ENCODE measurements around the gene HEY2.
A peak's percentile ranks its signal among the peaks of the same experiment; 100 is the strongest.

HEY2 gene

DNA sequence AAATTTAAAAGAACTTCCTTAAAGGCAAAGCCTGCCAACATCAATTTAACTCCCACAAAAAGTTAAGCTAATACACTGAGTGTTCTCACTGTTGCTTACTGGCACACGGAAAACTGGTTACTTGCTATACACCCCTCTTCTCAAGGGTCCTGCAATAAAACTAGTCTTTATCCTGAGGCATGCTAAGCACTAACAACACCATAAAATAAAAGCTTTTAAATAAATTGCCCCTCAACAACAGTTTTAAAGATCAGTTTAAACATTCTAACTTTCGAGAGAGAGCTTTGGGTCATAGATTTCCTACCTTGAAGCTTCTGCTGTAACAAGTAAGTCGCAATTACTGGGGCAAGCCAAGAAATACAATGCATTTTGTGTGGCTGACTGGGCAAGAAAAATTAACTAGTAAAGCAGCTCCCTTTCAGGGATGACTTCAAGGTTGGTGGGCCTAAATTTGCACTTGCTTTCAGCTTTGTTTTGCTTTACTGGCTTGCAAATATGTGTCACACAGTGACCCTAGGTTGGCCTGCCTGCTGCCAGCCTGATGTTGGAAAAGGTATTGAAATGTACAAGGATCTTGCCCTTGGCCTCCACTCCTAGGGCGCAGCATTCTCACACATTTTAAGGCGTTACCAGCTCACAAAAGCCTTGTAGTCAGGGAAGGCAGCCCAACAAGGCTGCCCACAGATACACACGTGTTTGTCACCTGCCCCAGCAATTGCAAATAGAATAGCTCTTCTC lies 4.0 kb upstream of the HEY2 start:
- no peak for DNase-seq

DNA sequence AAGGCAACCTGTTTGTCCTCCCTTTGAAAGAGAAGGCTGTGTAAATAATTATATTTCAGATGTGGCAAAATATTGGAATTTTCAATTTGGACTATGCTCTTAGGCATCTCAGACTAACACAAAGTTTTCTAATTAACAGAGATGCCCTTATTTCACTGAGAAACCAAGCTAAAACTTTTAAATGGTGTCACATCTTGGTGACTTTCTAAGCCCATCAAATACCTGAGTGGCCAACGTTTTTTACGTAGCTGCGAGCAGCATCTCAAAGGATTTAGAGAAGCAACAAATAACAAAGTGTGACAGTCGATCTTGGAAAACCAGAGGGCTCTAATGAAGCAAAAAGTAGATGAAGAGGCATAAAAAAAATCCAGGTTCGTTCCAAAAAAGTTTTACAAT lies 3.4 kb upstream of the HEY2 start:
- no peak for DNase-seq

- DNase-seq = no peak
Observed at GRCh38 chr6:125746731-125747588, 2.5 kb upstream of the HEY2 start.

DNA sequence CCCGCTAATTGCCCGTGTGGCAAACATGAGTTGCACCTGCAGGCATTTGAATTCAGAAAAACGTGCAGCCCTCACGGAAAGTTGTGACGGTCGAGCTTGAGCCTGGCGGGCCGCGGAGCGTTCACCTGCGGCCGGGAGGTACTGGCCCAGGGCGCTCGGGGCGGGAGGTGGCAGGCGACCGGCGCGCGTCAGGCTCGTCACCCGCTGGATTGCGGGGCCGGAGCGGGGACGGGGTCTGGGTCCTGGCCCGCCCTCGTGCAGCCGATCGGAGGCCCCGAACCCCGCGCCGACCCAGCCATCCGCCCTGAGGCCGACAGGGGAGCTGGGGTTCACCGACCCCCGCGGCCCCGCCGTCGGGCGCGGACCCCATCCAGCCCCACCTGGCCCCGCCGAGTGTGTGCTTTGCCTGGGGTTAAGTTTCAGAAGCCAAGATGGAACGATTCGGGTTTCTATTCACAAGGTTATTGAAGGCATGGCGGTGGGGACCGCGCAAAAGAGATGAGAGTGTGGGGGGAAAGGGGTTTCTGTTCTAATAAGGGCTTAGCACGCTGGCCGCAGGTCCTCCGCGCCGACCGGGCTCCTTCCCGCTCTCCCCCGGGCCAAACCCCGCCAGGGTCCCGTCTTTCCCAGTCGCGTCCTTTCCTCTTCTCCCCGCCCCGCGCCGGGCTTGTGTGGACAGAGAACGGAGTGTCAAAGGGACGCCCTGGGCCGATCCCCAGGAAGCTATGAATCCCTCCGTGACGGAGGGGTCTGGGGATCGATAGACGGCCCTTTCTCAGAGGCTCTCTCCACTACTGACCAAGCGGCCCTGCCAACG lies 1.6 kb upstream of the HEY2 start:
- DNase-seq = peak; percentile 26

- peak; percentile 15 for DNase-seq
Observed at GRCh38 chr6:125748406-125749172, 843 bp upstream of the HEY2 start.

GRCh38 chr6:125749865-125750691 lies 646 bp downstream of the HEY2 start:
- DNase-seq = no peak

DNA sequence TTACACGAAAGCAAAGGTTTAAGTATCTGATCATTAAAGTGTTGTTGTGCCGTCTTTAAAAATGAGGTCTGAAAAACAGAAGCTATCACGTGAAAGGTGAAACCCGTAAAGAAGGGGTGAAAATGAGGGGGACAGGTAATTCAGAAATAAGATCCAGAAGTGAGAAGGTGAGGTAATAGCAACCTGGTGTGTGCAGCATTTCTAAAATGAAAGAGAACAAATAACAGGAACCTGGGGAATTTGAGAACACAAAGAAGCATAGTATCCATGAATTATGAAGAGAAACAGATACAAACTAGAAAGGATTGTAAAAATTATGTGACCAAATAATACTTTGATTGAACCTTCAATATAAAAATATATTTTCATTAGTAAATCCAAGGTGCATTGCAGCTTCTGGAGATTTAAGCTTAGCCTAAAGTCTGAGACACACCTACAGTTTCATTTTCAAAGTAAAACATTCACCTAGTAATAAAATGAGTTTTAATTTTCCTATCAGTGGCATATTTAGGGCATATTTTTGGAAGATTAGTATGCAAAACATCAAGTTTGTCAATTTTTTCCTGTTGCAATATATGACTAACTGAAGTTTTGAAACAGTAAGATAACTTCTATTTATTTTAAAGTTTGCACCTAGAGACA lies 1.4 kb downstream of the HEY2 start:
- no peak for DNase-seq

- no peak for DNase-seq
Observed at GRCh38 chr6:125751334-125751916, 2.0 kb downstream of the HEY2 start.

DNA sequence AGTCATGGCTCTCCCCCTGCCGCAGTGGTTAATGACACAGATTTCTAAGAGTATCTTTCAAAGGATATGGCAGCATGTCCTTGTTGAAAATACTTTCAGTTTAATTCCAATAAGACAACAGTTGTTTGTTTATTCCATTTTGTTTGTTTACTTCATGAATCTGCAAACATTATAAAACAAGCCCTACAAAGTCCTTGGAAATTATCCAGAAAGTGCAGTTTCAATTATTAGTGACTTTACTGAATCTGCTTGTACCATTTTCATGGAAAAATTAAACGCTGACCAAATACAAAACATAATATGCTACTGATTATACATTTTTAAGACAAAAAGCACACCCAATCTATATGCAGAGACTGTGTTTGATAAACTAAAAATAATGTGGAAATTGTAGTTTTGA lies 3.3 kb downstream of the HEY2 start:
- DNase-seq = no peak

GRCh38 chr6:125753218-125753936 lies 3.9 kb downstream of the HEY2 start:
- no peak for DNase-seq

- no peak for DNase-seq
Observed at GRCh38 chr6:125753937-125754259, 4.5 kb downstream of the HEY2 start.

DNA sequence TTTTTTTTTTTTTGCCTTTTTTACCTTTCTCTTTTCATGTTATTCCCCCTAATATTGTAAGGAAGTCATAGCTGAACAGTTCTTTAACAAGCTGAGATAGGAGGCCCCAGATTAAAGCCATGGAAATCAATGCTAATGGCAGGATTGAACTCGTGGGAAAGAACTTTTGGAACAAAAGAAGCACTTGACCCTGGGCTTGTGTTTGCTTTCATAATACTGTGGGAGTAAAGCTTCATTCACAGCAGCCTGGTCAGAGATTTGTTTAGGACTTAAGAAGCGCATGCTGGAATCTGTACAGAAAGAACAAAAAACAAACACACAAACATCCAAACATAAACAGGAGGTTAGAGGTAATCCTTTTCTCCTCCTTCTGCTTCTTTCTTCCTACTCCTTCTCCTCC lies 5.1 kb downstream of the HEY2 start:
- DNase-seq = no peak

- peak; percentile 8 for DNase-seq
Observed at GRCh38 chr6:125759184-125759902, 9.9 kb downstream of the HEY2 start.

DNA sequence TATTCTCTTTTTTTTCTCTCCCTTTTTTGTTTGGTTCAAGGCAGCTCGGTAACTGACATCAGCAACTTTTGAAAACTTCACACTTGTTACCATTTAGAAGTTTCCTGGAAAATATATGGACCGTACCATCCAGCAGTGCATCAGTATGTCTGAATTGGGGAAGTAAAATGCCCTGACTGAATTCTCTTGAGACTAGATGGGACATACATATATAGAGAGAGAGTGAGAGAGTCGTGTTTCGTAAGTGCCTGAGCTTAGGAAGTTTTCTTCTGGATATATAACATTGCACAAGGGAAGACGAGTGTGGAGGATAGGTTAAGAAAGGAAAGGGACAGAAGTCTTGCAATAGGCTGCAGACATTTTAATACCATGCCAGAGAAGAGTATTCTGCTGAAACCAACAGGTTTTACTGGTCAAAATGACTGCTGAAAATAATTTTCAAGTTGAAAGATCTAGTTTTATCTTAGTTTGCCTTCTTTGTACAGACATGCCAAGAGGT lies 10.6 kb downstream of the HEY2 start:
- DNase-seq = no peak

GRCh38 chr6:125764121-125764671 lies 14.8 kb downstream of the HEY2 start:
- DNase-seq = no peak

- no peak for DNase-seq
Observed at GRCh38 chr6:125765944-125766343, 16.5 kb downstream of the HEY2 start.

DNA sequence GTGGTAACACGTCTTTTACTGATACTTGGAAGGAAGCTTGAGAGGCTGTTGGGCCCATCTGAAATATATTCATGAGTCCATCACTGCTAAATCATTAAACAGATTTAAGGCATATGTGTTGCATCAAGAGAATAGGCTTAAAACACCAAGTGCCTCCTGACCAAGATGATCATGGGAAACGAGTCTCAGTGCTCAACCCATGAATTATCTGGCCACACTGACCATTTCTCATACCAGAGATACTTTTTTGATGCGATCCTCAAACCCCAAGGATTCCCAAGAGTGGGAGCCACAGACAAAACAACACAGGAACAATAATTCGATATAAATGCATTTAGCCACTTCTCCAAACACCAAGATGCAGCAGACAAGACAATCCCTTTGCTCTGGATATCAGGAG lies 17.2 kb downstream of the HEY2 start:
- no peak for DNase-seq

GRCh38 chr6:125769147-125769783 lies 19.8 kb downstream of the HEY2 start:
- DNase-seq = no peak
